Measurements from ENCODE around the gene TRPM7. TPM values are rescaled to one million over a fixed set of nuclear protein-coding genes. Genes with fewer than 3 reads are reported as not detected.

TRPM7 gene
- total RNA-seq, 1 donor from 2014 or later: 59.2 TPM

GRCh38 chr15:50687302-50687902 is 805 bp upstream of the TRPM7 start:
- Histone ChIP-seq H3K4me3 (ENCODE audit: low read depth, low read length) (peak overlapping the region; percentile 62), H3K27me3 (ENCODE audit: control insufficient read depth, insufficient read depth, low read length) (no peaks in the 10 kb centered on the region)
- FAIRE-seq: no peak

DNA sequence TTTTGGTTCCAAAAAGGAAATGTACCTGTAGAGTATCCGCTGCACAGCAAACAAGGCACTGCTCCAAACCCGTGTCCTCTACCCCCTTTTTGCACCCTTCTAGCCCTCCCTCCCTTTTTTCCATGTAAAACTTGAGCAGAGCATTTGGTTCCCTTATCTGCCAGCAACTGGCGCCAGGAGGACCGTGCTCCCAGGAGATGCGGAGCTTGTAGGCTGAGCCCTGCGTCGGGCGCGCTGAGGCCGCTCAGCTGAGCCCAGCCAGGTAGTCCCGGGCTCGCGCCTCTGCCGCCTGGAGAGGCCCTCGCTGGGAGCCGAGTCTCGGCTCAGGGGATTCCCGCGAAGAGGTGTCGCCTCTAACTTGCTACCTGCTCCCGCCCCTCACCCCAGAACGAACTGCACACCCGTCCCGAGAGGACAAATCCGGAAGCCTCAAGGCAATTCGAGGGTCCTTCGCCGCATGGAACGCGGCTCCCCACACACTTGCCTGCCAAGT is 575 bp downstream of the TRPM7 start:
- H3K4me3 ChIP-seq (ENCODE audit: low read depth, low read length): peak overlapping the region; percentile 62
- FAIRE-seq: no peak
- H3K36me3 ChIP-seq (ENCODE audit: control insufficient read depth, insufficient read depth, low read length): peaks cover 3% of the 10 kb centered on the region
- no peaks in the 10 kb centered on the region for H3K27me3 ChIP-seq (ENCODE audit: control insufficient read depth, insufficient read depth, low read length)
- peak; percentile 36 for DNase-seq (ENCODE audit: low read depth)
- TF ChIP-seq, protein P1, sequence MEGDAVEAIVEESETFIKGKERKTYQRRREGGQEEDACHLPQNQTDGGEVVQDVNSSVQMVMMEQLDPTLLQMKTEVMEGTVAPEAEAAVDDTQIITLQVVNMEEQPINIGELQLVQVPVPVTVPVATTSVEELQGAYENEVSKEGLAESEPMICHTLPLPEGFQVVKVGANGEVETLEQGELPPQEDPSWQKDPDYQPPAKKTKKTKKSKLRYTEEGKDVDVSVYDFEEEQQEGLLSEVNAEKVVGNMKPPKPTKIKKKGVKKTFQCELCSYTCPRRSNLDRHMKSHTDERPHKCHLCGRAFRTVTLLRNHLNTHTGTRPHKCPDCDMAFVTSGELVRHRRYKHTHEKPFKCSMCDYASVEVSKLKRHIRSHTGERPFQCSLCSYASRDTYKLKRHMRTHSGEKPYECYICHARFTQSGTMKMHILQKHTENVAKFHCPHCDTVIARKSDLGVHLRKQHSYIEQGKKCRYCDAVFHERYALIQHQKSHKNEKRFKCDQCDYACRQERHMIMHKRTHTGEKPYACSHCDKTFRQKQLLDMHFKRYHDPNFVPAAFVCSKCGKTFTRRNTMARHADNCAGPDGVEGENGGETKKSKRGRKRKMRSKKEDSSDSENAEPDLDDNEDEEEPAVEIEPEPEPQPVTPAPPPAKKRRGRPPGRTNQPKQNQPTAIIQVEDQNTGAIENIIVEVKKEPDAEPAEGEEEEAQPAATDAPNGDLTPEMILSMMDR (IDR thresholded peaks at IDR 0.05; ENCODE audit: insufficient read depth, low read length, severe bottlenecking): no peak

More at GRCh38 chr15:50687302-50687902, 805 bp upstream of the TRPM7 start:
- no peak for DNase-seq (ENCODE audit: low read depth)
- TF ChIP-seq, protein P1 (IDR thresholded peaks at IDR 0.05; ENCODE audit: insufficient read depth, low read length, severe bottlenecking): no peak
- H3K36me3 ChIP-seq (ENCODE audit: control insufficient read depth, insufficient read depth, low read length): peaks cover 3% of the 10 kb centered on the region

DNA sequence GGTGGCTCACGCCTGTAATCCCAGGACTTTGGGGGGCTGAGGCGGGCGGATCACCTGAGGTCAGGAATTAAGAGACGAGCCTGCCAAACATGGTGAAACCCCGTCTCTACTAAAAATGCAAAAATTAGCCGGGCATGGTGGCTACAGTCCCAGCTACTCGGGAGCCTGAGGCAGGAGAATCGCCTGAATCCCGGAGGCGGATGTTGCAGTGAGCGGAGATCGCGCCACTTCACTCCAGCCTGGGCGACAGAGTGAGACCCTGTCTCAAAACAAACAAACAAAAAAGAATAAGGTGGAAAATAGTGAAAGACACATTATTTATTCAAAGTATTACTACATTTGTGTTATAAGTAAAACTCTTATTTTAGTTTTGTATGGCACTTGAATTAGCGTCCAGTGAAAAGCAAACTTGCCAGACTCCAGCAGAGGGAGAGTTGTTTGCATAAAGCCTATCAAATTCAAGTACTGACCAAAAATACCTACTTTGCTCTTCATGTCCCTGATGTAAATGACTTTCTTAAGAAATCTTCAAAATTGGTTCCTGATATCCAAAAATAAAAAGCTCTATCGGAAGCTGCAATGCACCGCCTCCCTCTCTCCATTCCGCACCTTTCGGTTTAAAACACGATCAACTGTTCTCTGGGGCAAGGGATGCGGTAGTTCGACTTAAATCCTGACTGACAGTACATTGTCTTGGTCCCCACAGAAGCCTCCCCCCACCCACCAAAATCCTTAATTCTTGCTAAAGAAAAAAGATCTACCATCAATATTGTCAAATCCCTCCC is 1.2 kb downstream of the TRPM7 start:
- peak overlapping the region; percentile 62 for H3K4me3 ChIP-seq (ENCODE audit: low read depth, low read length)
- TF ChIP-seq, protein P1 (IDR thresholded peaks at IDR 0.05; ENCODE audit: insufficient read depth, low read length, severe bottlenecking): no peak
- no peak for DNase-seq (ENCODE audit: low read depth)
- H3K27me3 ChIP-seq (ENCODE audit: control insufficient read depth, insufficient read depth, low read length): no peaks in the 10 kb centered on the region
- no peak for FAIRE-seq
- H3K36me3 ChIP-seq (ENCODE audit: control insufficient read depth, insufficient read depth, low read length): peaks cover 3% of the 10 kb centered on the region

DNA sequence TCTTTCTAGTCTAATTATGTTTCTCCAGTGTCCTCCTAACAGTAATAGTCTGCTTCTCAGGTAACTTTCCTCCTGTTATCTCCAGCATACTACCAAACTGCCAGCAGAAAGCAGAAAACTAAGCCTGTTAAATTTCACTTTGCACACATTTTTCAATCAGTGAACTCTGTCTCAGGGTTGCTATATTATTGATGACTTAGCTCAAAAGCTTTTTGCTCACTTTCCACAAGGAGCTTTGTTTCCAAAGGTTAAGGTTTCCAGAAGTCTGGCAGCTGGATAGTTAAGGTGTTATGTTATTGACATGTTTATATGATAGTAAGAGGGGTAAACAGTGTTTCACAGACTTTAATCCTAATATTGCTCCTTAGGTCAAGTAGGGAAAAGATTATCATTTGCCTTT is 5.1 kb downstream of the TRPM7 start:
- FAIRE-seq: no peak
- TF ChIP-seq, protein P1 (IDR thresholded peaks at IDR 0.05; ENCODE audit: insufficient read depth, low read length, severe bottlenecking): no peak
- H3K4me3 ChIP-seq (ENCODE audit: low read depth, low read length): no peak overlapping the region
- peaks cover 3% of the 10 kb centered on the region for H3K36me3 ChIP-seq (ENCODE audit: control insufficient read depth, insufficient read depth, low read length)
- no peak for DNase-seq (ENCODE audit: low read depth)
- H3K27me3 ChIP-seq (ENCODE audit: control insufficient read depth, insufficient read depth, low read length): no peaks in the 10 kb centered on the region

- H3K36me3 ChIP-seq (ENCODE audit: control insufficient read depth, insufficient read depth, low read length): peaks cover 2% of the 10 kb centered on the region
- no peak overlapping the region for H3K4me3 ChIP-seq (ENCODE audit: low read depth, low read length)
- TF ChIP-seq, protein P1 (IDR thresholded peaks at IDR 0.05; ENCODE audit: insufficient read depth, low read length, severe bottlenecking): no peak
- DNase-seq (ENCODE audit: low read depth) (peak; percentile 54), FAIRE-seq (no peak)
- H3K27me3 ChIP-seq (ENCODE audit: control insufficient read depth, insufficient read depth, low read length): no peaks in the 10 kb centered on the region
Observed at GRCh38 chr15:50676799-50677483, 9.7 kb downstream of the TRPM7 start.
